Inflammatory macrophage treated with lipopolysaccharide for 4 hours (primary cell): ENCODE measurements around the gene KDM4B.

Experiments used
- DNase-seq: peaks from one replicate; pipeline ENCODE4 v3.0.0-alpha.2; 2020

The KDM4B gene

DNA sequence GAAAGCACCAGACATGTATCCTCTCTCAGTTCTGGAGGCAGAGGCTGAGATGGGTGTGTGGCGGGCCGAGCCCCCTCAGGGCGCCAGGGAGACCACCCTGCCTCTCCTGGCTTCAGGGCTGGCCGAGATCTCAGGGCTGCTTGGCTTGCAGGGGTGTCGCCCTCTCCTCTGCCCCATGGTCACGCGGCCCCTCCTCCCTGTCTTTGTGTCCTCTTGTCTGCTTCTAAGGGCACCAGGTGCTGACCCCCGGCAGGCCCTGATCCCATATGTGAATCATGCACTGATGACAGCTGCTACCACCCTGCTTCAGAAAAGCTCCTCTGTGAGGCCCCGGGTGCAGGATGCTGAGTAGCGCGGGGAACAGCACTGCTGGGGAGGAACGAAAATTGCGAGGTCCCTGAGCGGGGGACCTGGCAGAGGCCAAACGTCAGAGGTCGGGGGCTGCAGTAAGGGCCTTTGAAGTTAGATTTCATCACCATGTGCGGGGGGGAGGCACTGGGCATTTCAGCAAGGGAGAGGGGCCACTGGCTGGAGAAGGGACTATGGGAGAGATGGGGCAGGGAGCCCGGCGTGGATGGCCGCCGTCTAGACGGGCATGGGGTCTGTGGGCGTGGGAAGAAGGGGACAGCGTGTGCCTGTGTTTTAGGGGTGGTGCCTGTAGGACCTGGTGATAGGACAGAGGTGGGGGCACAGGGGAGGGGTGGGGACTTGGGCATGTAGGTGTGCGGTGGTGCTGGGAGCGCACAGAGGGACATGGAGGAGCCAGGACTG is 125.2 kb downstream of the KDM4B start:
- no peak for DNase-seq

DNA sequence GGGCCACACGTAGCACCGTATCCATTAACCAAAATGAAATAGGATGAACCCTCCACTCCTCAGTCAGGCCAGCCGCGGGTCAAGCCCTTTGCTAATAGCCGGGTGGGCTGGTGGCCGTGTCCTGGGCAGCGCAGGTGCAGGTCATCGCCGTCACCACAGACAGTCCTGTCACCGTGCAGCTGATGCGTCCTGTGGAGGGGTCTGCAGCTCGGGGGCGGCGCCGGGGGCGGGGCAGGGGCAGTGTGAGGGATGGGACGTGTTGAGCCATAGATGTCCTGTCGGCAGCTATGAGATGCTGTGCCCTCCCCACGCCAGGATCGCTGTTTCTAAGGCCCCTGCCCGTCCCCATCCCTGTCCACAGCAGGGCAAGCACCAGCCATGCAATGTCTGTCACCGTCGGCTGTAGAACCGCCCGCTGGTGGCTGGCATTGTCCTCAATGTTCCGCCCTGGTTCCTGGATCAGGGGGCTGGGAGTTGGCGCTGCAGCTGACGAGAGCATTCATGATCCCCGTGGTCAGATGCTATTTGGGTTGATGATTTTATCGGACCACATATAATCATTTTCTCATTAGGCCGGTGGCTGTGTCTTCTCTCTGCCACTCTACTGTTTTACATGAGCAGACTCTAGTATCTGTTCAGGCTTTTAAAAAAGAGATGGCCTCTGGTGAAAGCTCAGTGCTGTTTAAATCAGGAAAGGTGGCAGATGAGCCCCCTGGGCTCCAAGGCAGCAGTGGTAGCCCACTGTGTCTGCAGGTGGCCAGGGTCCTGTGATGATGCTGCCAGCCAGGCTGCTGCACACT is 126.1 kb downstream of the KDM4B start:
- DNase-seq, result no peak

GRCh38 chr19:5095568-5095850 is 126.6 kb downstream of the KDM4B start:
- no peak for DNase-seq

GRCh38 chr19:5096536-5096935 is 127.6 kb downstream of the KDM4B start:
- DNase-seq, result no peak

DNA sequence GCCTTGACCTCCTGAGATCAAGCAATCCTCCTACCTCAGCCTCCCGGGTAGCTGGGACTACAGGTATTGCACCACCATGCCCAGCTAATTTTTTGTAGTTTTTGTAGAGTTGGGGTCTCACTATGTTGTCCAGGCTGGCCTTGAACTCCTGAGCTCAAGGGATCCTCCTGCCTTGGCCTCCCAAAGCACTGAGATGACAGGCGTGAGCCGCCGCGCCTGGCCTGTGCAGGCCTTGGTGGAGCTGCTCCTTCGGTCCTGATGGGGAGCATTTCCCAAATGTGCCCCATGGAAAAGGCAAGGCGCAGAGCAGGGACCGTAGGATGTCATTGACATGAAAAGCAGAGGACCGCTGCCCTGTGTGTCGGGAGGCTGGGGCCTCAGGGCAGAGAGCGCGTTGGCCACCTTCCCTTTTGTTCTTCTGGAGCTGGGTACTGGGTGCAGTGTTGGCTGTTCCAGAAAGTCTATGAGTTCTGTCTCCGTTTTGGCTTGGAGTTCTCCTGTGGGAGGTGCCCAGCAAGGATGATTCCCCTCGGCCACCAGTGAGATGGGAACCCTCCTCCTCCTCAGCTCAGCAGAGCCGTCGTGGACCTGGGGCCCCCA is 128.5 kb downstream of the KDM4B start:
- no peak for DNase-seq

GRCh38 chr19:5097959-5098623 is 129.2 kb downstream of the KDM4B start:
- no peak for DNase-seq

DNA sequence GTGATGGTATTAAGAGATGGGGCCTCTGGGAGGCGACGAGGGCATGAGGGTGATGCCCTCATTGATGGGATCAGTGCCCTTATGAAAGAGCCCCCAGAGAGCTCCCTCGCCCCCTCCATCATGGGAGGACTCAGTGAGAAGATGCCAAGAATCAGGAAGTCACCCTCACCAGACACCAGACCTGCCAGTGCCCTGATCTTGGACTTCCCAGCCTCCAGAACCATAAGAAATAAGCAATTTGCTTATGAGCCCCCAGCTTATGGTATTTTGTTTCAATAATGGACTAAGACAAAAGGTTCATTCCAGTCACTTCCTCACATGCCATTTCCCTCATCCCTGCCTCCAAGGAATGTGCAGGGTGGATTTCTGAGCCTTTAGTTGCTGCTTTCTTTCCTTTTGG is 129.7 kb downstream of the KDM4B start:
- DNase-seq, result no peak

DNA sequence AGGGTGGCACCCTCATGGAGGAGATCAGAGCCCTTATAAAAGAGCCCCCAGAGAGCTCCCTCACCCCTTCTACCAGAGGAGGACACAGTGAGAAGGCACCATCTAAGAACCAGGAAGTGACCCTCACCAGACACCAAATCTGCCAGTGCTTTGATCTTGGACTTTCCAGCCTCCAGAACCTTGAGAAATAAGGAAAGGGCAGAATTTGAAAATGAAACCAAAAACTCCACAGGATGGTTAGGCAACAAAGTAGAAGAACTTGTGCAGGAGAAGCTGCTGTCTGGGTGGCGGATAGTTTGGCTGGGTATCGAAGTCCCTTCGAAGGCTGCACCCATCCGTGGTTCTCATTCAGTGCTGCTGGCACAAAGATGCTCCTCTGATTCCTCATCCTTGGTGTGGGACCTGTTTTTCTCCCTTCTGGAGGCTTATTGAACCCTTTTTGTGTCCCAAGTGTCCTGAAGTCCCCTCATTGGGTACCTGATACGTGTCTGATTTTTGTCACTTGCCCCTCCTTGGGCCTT is 130.8 kb downstream of the KDM4B start:
- peak; percentile 79 for DNase-seq

- DNase-seq, result no peak
Measured at GRCh38 chr19:5101871-5102270, 133.0 kb downstream of the KDM4B start.

DNA sequence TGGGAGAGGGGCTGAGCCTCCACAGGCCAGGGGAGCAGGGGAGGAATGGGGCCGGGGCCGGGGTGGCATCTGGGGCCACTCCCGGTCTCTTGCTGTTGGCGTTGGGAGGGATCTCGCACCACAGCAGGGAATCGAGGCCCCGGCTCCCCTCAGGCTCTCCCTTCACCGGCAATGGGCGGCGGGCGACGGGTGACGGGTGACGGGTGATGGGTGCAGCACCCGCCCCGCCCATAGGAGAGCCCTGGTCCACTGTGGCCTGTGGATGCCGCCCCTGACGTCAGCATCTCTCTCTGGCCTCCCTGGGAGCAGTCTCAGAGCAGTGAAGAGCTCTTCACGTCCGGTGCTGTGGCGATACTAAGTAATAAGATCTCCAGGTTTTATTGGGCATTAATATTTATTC is 133.6 kb downstream of the KDM4B start:
- DNase-seq, result no peak

DNA sequence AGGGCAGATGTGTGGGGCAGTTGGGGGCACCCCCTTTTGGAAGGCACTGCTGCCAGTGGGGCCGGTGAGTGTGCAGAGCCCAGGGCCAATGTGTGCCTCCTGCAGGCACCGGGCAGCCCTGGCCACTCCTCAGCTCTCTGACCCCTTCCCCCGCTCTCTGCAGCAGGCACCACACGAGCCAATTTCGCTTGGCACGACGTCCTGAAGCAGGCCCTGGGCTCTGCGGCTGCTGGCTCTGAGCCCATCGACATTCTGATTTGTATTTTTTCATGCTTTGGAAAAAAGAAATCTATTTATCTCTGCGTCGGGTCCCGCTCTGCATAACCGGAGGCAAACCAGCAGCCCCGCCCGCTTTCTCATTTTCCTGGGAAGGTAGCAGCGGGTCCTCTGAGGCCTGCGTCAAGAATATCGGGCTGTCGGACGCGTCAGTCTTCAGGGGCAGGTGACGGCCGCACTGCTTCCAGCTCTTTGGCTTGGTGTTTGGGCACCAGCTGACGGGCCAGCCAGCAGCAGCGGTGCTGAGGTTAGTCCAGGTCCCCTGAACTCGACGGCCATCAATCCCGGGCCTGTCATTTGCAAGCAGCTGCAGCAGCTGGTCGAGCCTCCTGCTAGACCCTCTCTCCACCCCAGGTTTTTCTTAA is 134.3 kb downstream of the KDM4B start:
- no peak for DNase-seq

DNA sequence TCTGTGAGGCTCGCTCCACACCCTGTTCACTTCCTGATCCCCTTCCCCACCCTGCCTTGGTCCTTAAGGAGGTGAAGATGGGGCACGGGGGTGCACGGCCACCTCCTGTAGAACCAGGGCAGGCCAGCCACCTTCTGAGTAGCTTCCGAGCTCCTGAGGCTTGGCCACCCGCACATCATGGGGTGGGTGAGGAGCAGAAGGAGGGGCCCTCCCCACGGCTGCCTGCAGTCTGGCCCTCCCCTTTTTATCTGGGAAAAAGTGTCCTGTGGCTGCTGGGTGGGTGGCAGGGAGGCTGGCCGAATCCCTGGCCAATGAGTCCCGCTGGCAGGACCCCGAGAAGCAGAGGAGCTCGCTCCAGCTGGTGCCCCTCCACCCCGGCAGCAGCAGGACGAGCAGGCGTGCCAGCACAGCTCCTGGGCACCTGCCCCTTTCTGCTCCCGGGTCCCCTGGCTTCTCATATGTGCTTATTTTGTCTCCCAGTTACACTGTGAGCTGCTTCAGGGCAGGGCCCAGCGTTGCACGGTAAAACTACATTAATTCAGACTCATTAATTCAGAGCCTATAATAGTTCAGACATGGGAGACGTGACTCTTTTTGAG is 135.0 kb downstream of the KDM4B start:
- no peak for DNase-seq

DNA sequence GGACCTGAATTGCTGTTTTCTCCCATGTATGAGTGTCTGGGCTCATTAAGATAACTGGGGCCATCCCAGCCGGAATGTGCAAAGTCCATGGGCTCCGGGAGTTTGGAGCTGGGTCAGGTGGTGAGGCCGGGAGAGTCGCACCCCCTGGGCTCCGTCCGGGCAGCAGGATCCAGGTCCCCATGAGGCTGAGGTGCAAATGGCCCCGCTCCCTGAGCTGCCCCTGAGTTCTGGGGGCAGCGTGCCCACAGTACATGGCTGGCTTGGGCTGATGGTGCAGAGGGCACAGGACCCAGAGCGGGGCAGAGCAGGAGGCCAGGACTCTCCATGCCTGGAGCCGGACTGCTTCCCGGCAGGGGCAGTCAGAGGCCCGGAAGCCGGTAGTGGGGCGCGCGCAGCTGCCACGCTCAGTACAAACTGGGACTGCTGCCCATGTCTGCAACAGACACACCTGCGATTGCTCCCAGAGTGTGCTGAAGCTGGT is 136.0 kb downstream of the KDM4B start:
- no peak for DNase-seq

GRCh38 chr19:5106191-5106726 is 137.3 kb downstream of the KDM4B start:
- DNase-seq, result no peak

DNA sequence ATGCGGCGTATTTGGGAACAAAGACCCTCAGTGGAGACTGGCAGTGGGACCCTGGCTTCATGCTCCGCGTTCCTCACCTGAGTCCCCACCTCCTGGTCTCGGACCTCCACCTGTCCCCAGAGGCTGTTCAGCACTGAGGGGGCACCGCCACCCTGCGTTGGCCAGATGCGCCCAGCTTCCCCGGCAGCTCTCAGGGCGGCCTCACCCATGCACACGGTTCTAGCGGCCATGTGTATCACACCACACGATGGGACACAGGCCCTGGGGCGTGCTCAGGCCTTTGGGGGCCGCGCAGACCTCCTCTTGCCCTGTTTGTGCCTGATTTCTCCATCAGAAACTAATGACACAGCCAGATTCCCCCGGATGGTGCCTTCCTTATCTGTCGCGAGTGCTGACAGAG is 138.1 kb downstream of the KDM4B start:
- DNase-seq, result no peak

- no peak for DNase-seq
Measured at GRCh38 chr19:5107432-5108122, 138.7 kb downstream of the KDM4B start.

GRCh38 chr19:5108123-5108596 is 139.2 kb downstream of the KDM4B start:
- no peak for DNase-seq

DNA sequence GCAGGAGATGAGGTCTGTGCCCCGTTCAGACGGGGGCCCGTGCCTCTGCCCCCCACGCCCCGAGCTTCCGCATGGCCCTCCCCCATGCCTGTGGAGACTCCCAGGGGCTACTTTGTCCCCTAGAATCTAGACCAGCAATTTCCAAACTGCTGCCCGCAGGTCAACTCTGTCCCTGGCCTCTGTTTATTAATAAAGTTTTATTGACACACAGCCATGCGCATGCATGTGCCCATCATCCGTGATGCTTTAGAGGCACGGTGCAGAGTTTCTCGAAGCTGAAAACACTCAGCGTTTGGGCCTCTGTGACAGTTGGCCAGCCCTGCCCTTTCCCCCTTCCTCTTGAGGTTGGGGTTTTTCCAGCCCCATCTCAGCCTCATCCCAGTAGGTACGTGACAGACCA is 140.0 kb downstream of the KDM4B start:
- no peak for DNase-seq

DNA sequence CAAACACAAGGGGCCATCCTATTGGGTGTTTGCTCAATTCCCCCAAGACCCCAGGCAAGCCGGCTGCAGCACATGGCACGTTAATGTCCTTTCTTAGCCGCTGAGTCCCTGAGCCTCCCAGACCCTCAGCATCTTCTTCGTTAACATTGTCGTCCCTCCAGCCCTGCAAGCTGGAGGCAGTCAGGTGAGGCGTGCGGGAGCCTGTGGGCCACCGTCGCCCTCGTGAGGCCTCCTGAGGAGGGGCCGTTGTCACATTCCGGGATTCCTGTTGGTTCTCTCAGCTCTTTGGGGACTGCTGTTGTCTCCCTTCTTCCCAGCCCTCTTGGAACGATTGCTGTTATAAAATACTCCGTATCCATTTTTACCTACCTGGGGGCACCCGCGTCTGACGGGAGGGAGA is 140.6 kb downstream of the KDM4B start:
- no peak for DNase-seq

DNA sequence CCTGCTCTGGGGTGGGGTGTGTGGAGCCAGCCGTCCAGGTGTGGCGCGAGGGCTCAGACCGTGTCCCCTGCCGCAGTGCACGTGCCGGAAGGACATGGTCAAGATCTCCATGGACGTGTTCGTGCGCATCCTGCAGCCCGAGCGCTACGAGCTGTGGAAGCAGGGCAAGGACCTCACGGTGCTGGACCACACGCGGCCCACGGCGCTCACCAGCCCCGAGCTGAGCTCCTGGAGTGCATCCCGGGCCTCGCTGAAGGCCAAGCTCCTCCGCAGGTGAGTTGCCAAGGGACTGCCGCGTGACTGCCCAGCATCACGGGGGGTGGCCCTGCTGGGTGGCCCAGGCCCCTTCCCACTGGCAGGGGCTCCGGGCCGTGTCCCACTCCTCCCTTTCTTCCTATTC is 141.6 kb downstream of the KDM4B start:
- DNase-seq, result no peak

GRCh38 chr19:5111051-5111450 is 142.1 kb downstream of the KDM4B start:
- DNase-seq, result no peak
